SU-DHL-6 (cell line): ENCODE results near the gene ZNF654.

Source experiments
- H2AFZ ChIP-seq: fragments of 200-600 bp; sonication (generic); 2 replicates; pipeline ENCODE4 v1.6.1; 2014; ENCODE audit warnings: low read depth, mild to moderate bottlenecking, moderate library complexity, mixed read lengths, antibody characterized with exemption, low read length; ENCODE audit not compliant: severe bottlenecking
- H3F3A ChIP-seq: fragments of 200-600 bp; shearing (Covaris generic); 2 replicates; pipeline ENCODE4 v1.6.0; 2016; ENCODE audit warnings: antibody characterized with exemption, mild to moderate bottlenecking; ENCODE audit not compliant: insufficient read depth
- H3K27ac ChIP-seq: fragments of 200-600 bp; sonication (generic); 2 replicates; pipeline ENCODE4 v1.5.1; 2016; ENCODE audit warnings: low read depth, mild to moderate bottlenecking, low read length, moderate library complexity, mixed read lengths
- H3K27me3 ChIP-seq: fragments of 200-600 bp; sonication (generic), shearing (Covaris generic); 2 replicates; pipeline ENCODE4 v1.6.0; 2014; ENCODE audit warnings: mild to moderate bottlenecking, low read length
- H3K36me3 ChIP-seq: fragments of 200-600 bp; sonication (generic); 2 replicates; pipeline ENCODE4 v1.6.1; 2014; ENCODE audit warnings: mild to moderate bottlenecking, low read length, mixed read lengths
- H3K4me2 ChIP-seq: fragments of 300-600, 200-600 bp; shearing (Covaris generic), sonication (generic); 2 replicates; pipeline ENCODE4 v1.6.0; 2014; ENCODE audit warnings: low read length, low read depth, mild to moderate bottlenecking; ENCODE audit not compliant: poor library complexity, severe bottlenecking
- H3K4me3 ChIP-seq: fragments of 200-600 bp; sonication (generic); 2 replicates; pipeline ENCODE4 v1.5.1; 2014; ENCODE audit warnings: antibody characterized with exemption, low read length, mild to moderate bottlenecking, mixed read lengths; ENCODE audit not compliant: insufficient read depth, poor library complexity, severe bottlenecking
- H3K79me2 ChIP-seq: fragments of 200-600 bp; sonication (generic); 2 replicates; pipeline ENCODE4 v1.6.1; 2014; ENCODE audit warnings: mild to moderate bottlenecking, low read length, moderate library complexity; ENCODE audit not compliant: insufficient read depth
- H3K9ac ChIP-seq: fragments of 200-600 bp; sonication (generic); 2 replicates; pipeline ENCODE4 v1.7.0; 2014; ENCODE audit warnings: mild to moderate bottlenecking, low read length
- H3K9me2 ChIP-seq: fragments of 200-600 bp; sonication (generic); replicated peaks from 2 replicates; pipeline ENCODE4 v1.6.1; 2014; ENCODE audit warnings: low read length; ENCODE audit not compliant: insufficient read depth
- H3K9me3 ChIP-seq: fragments of 200-600 bp; sonication (generic); 2 replicates; pipeline ENCODE4 v1.6.1; 2014; ENCODE audit warnings: low read length, mixed read lengths; ENCODE audit not compliant: insufficient read depth
- H4K20me1 ChIP-seq: fragments of 200-600 bp; sonication (generic); 2 replicates; pipeline ENCODE4 v1.6.1; 2014; ENCODE audit warnings: low read depth, mild to moderate bottlenecking, antibody characterized with exemption, low read length, moderate library complexity, mixed read lengths
- EZH2phosphoT487 ChIP-seq: fragments of 200-600 bp; sonication (generic), shearing (Covaris generic); conservative IDR thresholded peaks from 2 replicates; pipeline ENCODE4 v1.6.1; 2018; ENCODE audit warnings: mild to moderate bottlenecking, antibody characterized with exemption, low read length, moderate library complexity, mixed read lengths
- TF ChIP-seq, protein P1 (sequence below): fragments of 200-600 bp; sonication (generic); IDR thresholded peaks from one replicate; pipeline ENCODE4 v1.5.1; 2017; ENCODE audit warnings: antibody characterized with exemption, mild to moderate bottlenecking, low read length, moderate library complexity; ENCODE audit not compliant: insufficient read depth, poor library complexity, severe bottlenecking

Gene ZNF654

DNA sequence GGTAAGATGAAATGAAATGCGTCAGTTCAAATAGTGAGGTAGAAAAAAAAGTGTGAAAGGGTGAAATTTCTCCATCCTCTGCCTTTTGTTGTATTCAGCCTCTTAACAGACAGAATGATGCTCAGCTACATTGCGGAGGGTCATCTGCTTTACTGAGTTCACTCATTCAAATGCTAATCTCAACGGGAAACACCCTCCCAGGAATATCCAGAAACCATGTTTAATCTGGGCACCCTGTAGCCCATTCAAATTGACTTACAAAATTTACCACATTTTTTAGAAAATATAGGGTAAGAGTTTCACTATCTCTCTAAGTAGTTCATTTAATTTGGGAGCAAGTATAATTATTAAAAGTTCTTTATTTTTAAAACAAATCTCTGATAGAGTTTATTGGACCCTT lies 133.6 kb downstream of the ZNF654 start:
- Histone ChIP-seq H3F3A (no peaks in the 10 kb centered on the region), H3K4me3 (no peak overlapping the region), H3K79me2 (no peaks in the 10 kb centered on the region), H3K27ac (no peak overlapping the region), H3K9ac (no peak overlapping the region), H3K9me3 (no peaks in the 10 kb centered on the region), H3K36me3 (no peaks in the 10 kb centered on the region), H3K4me2 (no peak overlapping the region), H3K9me2 (no peaks in the 10 kb centered on the region), H3K27me3 (no peaks in the 10 kb centered on the region), H4K20me1 (no peaks in the 10 kb centered on the region), H2AFZ (no peak overlapping the region)
- TF ChIP-seq, protein P1, sequence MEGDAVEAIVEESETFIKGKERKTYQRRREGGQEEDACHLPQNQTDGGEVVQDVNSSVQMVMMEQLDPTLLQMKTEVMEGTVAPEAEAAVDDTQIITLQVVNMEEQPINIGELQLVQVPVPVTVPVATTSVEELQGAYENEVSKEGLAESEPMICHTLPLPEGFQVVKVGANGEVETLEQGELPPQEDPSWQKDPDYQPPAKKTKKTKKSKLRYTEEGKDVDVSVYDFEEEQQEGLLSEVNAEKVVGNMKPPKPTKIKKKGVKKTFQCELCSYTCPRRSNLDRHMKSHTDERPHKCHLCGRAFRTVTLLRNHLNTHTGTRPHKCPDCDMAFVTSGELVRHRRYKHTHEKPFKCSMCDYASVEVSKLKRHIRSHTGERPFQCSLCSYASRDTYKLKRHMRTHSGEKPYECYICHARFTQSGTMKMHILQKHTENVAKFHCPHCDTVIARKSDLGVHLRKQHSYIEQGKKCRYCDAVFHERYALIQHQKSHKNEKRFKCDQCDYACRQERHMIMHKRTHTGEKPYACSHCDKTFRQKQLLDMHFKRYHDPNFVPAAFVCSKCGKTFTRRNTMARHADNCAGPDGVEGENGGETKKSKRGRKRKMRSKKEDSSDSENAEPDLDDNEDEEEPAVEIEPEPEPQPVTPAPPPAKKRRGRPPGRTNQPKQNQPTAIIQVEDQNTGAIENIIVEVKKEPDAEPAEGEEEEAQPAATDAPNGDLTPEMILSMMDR, result no peak
- TF ChIP-seq EZH2phosphoT487, result no peak
